ENCODE measurements around the gene XIST. TPM values are rescaled to one million over a fixed set of nuclear protein-coding genes. Genes with fewer than 3 reads are reported as not detected.
"Not testable (repeated sequence)": the region's sequence is repeated elsewhere in the genome, so short reads cannot be mapped to it uniquely, and the experiment has no call there.

Gene XIST
- total and polyA plus RNA-seq, 4 donors: 0.93 to 225 (median 65.0) TPM; not detected in 1

DNA sequence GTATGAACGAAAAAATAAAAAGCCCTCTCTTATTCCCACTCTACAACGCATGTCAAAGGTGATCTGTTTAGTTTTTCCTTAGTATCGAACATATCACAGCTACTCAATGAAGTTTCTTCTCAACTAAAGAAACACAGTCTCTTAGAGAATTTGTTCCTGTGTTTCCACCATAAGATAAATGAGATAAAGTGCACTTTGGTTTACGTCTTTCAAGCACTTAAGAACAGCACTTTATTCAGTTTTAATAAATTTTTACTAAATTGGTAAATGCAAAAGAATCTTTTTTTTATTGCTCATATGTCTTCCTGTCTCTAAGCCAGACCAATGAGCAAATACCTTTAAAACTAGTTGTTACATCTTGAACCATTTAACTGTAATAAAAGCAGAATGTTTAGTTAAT, 29.7 kb downstream of the XIST start:
- Histone ChIP-seq H3K27ac (ENCODE audit: low read depth in 1 of 2, low read length in 2 of 2) (no peak overlapping the region), H3K9ac (ENCODE audit: low read depth in 1 of 2, low read length in 2 of 2) (no peak overlapping the region), H3K4me3 (ENCODE audit: low read depth in 1 of 3, low read length in 3 of 3) (no peak overlapping the region), H3K27me3 (ENCODE audit: control insufficient read depth in 4 of 4, insufficient read depth in 4 of 4, low read length in 3 of 4) (no peaks in the 10 kb centered on the region), H3K4me1 (ENCODE audit: control insufficient read depth in 4 of 4, insufficient read depth in 4 of 4, low read length in 3 of 4) (no peaks in the 10 kb centered on the region), H3K36me3 (ENCODE audit: control insufficient read depth in 4 of 4, insufficient read depth in 3 of 4, low read depth in 1 of 4, low read length in 3 of 4) (peaks cover 0 to 32% (median 13%) of the 10 kb centered on the region in 4 donors), H3K9me3 (ENCODE audit: control insufficient read depth in 4 of 4, low read length in 3 of 4) (no peaks in the 10 kb centered on the region)
- TF ChIP-seq ATF3 (IDR thresholded peaks at IDR 0.05) (no peak), NR2F2 (IDR thresholded peaks at IDR 0.05) (no peak), TAF1 (conservative IDR thresholded peaks at IDR 0.05) (no peak), YY1 (IDR thresholded peaks at IDR 0.05) (no peak), CTCF (IDR thresholded peaks at IDR 0.05; ENCODE audit: low read depth, low read length, missing input control) (no peak), HNF4A (conservative IDR thresholded peaks at IDR 0.05) (no peak), RXRA (IDR thresholded peaks at IDR 0.05) (no peak), REST (IDR thresholded peaks at IDR 0.05) (no peak), FOXA2 (IDR thresholded peaks at IDR 0.05) (no peak), JUND (IDR thresholded peaks at IDR 0.05) (no peak), SP1 (IDR thresholded peaks at IDR 0.05) (no peak), RAD21 (IDR thresholded peaks at IDR 0.05) (no peak)
- TF ChIP-seq, protein P1, sequence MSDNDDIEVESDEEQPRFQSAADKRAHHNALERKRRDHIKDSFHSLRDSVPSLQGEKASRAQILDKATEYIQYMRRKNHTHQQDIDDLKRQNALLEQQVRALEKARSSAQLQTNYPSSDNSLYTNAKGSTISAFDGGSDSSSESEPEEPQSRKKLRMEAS (IDR thresholded peaks at IDR 0.05): no peak
- DNase-seq (ENCODE audit: low spot score): no peak
- 81% methylated on average over 4 of the region's 4 CpGs for WGBS

DNA sequence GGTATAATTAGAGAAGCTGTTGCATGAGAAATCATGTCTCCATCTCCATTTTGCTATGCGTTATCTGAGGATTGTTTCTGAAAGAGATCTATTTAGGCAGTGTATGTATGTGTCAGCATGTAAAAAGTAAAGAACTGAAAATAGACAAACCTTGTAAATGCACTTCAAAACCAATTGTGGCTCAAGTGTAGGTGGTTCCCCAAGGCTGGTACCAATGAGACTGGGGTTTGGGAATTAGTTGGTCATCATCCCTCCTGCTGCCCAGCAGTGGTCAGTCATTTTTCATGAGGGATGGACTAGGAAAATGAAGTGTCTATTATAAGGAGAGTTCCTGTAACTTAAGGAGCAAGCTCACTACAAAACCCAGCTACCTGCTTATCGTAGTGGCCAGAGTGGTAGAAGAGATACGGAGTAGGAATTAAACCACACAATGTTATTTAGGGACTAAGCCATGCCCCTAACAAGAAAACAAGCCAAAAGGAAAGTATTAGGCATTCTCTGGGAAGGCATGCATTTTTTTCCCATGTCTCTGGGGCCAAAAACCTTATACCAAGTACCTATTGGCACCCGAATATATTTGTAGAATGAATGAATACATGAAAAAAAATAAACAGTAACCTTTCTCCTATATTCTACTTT, 30.5 kb downstream of the XIST start:
- Histone ChIP-seq H3K9me3 (ENCODE audit: control insufficient read depth in 4 of 4, low read length in 3 of 4) (no peaks in the 10 kb centered on the region), H3K4me3 (ENCODE audit: low read depth in 1 of 3, low read length in 3 of 3) (no peak overlapping the region), H3K9ac (ENCODE audit: low read depth in 1 of 2, low read length in 2 of 2) (no peak overlapping the region), H3K36me3 (ENCODE audit: control insufficient read depth in 4 of 4, insufficient read depth in 3 of 4, low read depth in 1 of 4, low read length in 3 of 4) (peaks cover 0 to 25% (median 9%) of the 10 kb centered on the region in 4 donors), H3K27ac (ENCODE audit: low read depth in 1 of 2, low read length in 2 of 2) (no peak overlapping the region), H3K4me1 (ENCODE audit: control insufficient read depth in 4 of 4, insufficient read depth in 4 of 4, low read length in 3 of 4) (no peaks in the 10 kb centered on the region), H3K27me3 (ENCODE audit: control insufficient read depth in 4 of 4, insufficient read depth in 4 of 4, low read length in 3 of 4) (no peaks in the 10 kb centered on the region)
- 82% methylated on average over 4 of the region's 4 CpGs for WGBS
- TF ChIP-seq YY1 (IDR thresholded peaks at IDR 0.05) (no peak), HNF4A (conservative IDR thresholded peaks at IDR 0.05) (no peak), ATF3 (IDR thresholded peaks at IDR 0.05) (no peak), GABPA (IDR thresholded peaks at IDR 0.05 in 1 of 2, conservative IDR thresholded peaks at IDR 0.05 in 1 of 2) (no peak), HNF4G (IDR thresholded peaks at IDR 0.05) (no peak), JUND (IDR thresholded peaks at IDR 0.05) (no peak), EGR1 (IDR thresholded peaks at IDR 0.05; ENCODE audit: low read depth in 2 of 2) (no peak)
- TF ChIP-seq, protein P2, sequence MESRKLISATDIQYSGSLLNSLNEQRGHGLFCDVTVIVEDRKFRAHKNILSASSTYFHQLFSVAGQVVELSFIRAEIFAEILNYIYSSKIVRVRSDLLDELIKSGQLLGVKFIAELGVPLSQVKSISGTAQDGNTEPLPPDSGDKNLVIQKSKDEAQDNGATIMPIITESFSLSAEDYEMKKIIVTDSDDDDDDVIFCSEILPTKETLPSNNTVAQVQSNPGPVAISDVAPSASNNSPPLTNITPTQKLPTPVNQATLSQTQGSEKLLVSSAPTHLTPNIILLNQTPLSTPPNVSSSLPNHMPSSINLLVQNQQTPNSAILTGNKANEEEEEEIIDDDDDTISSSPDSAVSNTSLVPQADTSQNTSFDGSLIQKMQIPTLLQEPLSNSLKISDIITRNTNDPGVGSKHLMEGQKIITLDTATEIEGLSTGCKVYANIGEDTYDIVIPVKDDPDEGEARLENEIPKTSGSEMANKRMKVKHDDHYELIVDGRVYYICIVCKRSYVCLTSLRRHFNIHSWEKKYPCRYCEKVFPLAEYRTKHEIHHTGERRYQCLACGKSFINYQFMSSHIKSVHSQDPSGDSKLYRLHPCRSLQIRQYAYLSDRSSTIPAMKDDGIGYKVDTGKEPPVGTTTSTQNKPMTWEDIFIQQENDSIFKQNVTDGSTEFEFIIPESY (IDR thresholded peaks at IDR 0.05): no peak
- DNase-seq (ENCODE audit: low spot score): no peak

DNA sequence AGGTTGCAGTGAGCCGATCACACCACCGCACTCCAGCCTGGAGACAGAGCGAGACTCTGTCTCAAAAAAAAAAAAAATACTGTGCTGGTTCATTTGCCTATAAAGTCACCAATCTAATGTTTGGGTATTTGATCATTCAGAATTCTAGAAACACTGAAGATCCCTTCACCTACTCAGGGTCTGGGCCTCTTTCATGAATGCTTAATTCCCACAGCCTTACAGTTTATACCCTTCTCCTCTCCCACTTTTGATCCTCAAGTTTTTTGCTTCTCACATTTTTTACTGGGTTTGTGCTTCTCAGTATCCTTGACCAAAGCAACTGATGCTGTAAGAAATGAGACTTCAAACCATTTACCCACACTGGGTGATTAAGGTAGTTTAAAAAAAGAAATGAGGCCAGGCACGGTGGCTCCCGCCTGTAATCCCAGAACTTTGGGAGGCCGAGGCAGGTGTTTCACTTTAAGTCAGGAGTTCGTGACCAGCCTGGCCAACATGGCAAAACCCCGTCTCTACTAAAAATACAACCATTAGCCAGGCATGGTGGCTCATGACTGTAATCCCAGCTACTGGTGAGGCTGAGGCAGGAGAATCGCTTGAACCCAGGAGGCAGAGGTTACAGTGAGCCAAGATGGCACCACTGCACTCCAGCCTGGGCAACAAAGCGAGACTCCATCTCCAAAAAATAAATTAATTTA, 32.5 kb downstream of the XIST start:
- DNase-seq (ENCODE audit: low spot score); H3K4me3 ChIP-seq (ENCODE audit: low read depth in 1 of 3, low read length in 3 of 3); H3K4me1 ChIP-seq (ENCODE audit: control insufficient read depth in 4 of 4, insufficient read depth in 4 of 4, low read length in 3 of 4); H3K27ac ChIP-seq (ENCODE audit: low read depth in 1 of 2, low read length in 2 of 2); H3K9ac ChIP-seq (ENCODE audit: low read depth in 1 of 2, low read length in 2 of 2); H3K27me3 ChIP-seq (ENCODE audit: control insufficient read depth in 4 of 4, insufficient read depth in 4 of 4, low read length in 3 of 4); H3K9me3 ChIP-seq (ENCODE audit: control insufficient read depth in 4 of 4, low read length in 3 of 4); H3K36me3 ChIP-seq (ENCODE audit: control insufficient read depth in 4 of 4, insufficient read depth in 3 of 4, low read depth in 1 of 4, low read length in 3 of 4): not testable (repeated sequence)
- WGBS: 92% methylated on average over 10 of the region's 10 CpGs
